PC-3 (cell line): ENCODE results near the gene TFAP2D.

ENCODE experiments used
- EZH2 ChIP-seq: fragments of 300-600 bp; sonication (generic); IDR thresholded peaks from one replicate; pipeline ENCODE4 v1.6.1; 2017; ENCODE audit warnings: antibody characterized with exemption, mild to moderate bottlenecking, low read length; ENCODE audit not compliant: unreplicated experiment
- EZH2phosphoT487 ChIP-seq: fragments of 300-600 bp; sonication (generic); IDR thresholded peaks from 2 replicates; pipeline ENCODE4 v1.6.1; 2018; ENCODE audit warnings: mild to moderate bottlenecking, antibody characterized with exemption, low read length, borderline replicate concordance

DNA sequence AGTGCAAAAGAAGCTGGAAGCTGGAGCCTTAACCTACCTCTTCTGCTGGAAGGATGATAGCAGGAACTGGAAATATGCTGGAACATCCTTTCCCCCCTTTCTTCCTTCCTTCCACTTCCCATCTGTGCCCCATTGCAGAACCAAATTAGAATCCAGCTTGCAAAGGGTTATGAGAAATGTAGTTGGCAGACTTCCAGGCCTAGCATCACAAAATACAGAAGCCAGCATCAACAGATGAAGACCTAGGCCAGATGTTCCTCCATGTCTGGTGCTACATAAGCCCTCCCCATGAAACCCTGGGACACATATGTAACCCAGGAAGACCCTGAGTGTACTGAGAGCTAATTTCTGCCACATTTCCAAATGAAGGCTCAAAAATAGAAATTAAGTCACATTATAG, 65.4 kb downstream of the TFAP2D start:
- TF ChIP-seq EZH2phosphoT487, result no peak
- TF ChIP-seq EZH2, result no peak
